SK-N-MC (cell line): Measurements from ENCODE around the gene KCNK3.

Source experiments
- DNase-seq: peaks from one replicate; pipeline ENCODE4 v3.0.0-alpha.2; 2011; ENCODE audit warnings: low read depth, low spot score
- H3K27ac ChIP-seq: fragments of 200-600 bp; sonication (generic); 2 replicates; pipeline ENCODE4 v1.5.1; 2016; ENCODE audit warnings: mixed run types
- H3K36me3 ChIP-seq: fragments of 200-600 bp; sonication (generic); 2 replicates; pipeline ENCODE4 v1.6.1; 2017; ENCODE audit warnings: antibody characterized with exemption, low read length, mixed read lengths; ENCODE audit not compliant: insufficient read depth
- H3K4me3 ChIP-seq: fragments of 200-600 bp; sonication (generic); 2 replicates; pipeline ENCODE4 v1.5.1; 2016
- H3K9ac ChIP-seq: fragments of 200-600 bp; sonication (generic); 2 replicates; pipeline ENCODE4 v1.8.0; 2017; ENCODE audit warnings: mixed run types, mixed read lengths; ENCODE audit not compliant: insufficient read length
- H3K9me3 ChIP-seq: fragments of 200-600 bp; sonication (generic); 2 replicates; pipeline ENCODE4 v1.6.1; 2017; ENCODE audit warnings: low read depth, mild to moderate bottlenecking, antibody characterized with exemption, low read length, moderate library complexity, mixed read lengths
- EZH2 ChIP-seq: fragments of 200-600 bp; sonication (generic); IDR thresholded peaks from one replicate; pipeline ENCODE4 v1.6.1; 2017; ENCODE audit warnings: antibody characterized with exemption
- FOXP2 ChIP-seq: optimal IDR thresholded peaks from 2 replicates; pipeline ENCODE3; 2011; ENCODE audit warnings: mild to moderate bottlenecking, moderate library complexity; ENCODE audit not compliant: insufficient read depth; ENCODE audit errors: extremely low read length, control extremely low read depth
- POLR2AphosphoS5 ChIP-seq: IDR thresholded peaks from 2 replicates; pipeline ENCODE4 v1.6.1; 2012; ENCODE audit warnings: mild to moderate bottlenecking, low read depth, low read length, borderline replicate concordance

Gene KCNK3

GRCh38 chr2:26712486-26713465 lies 20.3 kb downstream of the KCNK3 start:
- H3K27ac ChIP-seq: no peak overlapping the region
- no peak overlapping the region for H3K4me3 ChIP-seq
- DNase-seq: no peak
- H3K9me3 ChIP-seq: no peaks in the 10 kb centered on the region
- TF ChIP-seq FOXP2 (no peak), POLR2AphosphoS5 (no peak), EZH2 (no peak)
- H3K36me3 ChIP-seq: no peaks in the 10 kb centered on the region
- no peak overlapping the region for H3K9ac ChIP-seq

DNA sequence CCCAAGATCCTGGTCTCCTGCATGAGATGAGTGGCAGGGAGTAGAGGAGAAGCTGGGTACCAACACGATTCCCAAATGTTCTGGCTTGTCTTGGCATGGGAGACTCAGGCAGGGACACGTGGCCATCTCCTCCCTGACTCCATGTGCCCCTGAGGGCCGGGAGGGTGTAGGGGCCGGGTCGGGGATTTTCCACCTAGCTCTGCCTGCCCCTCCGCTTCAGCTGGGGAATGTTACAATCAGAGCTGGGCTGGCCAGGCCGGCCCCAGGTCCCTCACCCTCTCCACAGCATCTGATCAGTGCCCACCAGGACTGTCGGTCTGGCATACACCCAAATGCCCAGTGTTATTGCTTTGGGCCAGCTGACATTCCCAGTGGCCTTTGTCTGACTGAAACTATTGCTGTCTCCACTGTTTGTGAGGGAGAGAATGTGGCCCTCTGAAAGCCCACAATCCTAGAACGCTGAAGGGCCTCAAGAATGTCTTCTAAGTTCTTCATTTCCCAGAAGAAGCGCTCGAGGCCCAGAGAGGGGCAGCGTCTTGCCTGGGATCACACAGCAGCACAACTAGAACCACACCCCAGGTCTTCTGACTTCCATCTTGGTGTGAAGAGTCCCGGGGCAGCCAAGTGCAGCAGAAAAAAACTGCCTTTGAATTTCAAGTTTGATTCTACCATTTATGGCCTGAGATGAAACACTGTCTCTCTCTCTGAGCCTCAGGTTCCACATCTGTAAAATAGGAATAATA lies 23.2 kb downstream of the KCNK3 start:
- Histone ChIP-seq H3K36me3 (no peaks in the 10 kb centered on the region), H3K4me3 (no peak overlapping the region), H3K27ac (no peak overlapping the region), H3K9ac (no peak overlapping the region), H3K9me3 (no peaks in the 10 kb centered on the region)
- DNase-seq: no peak
- no peak for TF ChIP-seq POLR2AphosphoS5
- no peak for TF ChIP-seq EZH2
- TF ChIP-seq FOXP2: no peak

DNA sequence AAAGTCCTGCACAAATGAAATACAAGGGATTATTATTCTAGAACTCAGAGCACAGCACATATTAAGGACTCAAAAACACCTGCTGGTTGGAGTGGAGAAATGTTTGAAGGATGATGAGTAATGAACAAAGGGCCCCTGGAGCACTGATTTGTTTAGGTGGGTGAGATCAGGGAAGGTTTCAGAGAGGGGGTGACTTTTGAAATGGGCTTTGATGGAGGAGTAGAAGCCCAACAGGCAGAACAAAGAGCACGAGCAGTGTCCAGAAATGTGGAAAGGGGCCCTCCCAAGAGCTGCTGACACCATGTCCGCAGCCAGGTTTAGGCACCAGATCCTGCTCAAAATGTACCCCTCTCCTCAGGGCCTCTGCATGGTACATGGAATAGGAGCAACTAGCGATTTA lies 23.8 kb downstream of the KCNK3 start:
- Histone ChIP-seq H3K36me3 (no peaks in the 10 kb centered on the region), H3K9me3 (no peaks in the 10 kb centered on the region), H3K9ac (no peak overlapping the region), H3K4me3 (no peak overlapping the region), H3K27ac (no peak overlapping the region)
- TF ChIP-seq FOXP2 (no peak), POLR2AphosphoS5 (no peak), EZH2 (no peak)
- DNase-seq: no peak

GRCh38 chr2:26716769-26717168 lies 24.2 kb downstream of the KCNK3 start:
- TF ChIP-seq FOXP2 (no peak), POLR2AphosphoS5 (no peak), EZH2 (no peak)

DNA sequence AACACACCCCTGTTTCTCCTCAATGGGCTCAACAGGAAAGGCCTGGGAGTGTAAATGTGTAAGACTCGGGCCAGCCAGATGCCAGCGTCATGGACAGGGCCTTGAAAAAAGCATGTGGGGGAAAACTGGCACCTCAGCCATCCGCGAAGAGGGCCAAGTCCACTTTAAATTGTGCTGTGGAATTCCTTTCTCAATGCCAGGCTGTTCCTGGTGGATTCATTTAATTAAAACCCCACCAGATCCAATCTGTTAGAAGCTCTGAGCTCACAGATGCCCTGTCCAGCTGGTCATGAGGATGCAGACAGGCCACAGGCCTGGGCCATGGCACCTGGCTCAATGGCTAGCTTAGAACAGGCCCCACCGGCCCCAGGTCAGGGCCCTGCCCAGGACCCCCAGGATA lies 24.8 kb downstream of the KCNK3 start:
- TF ChIP-seq EZH2: no peak
- no peak for TF ChIP-seq FOXP2
- no peak for TF ChIP-seq POLR2AphosphoS5
- Histone ChIP-seq H3K9me3 (no peaks in the 10 kb centered on the region), H3K36me3 (no peaks in the 10 kb centered on the region), H3K27ac (no peak overlapping the region), H3K9ac (no peak overlapping the region), H3K4me3 (no peak overlapping the region)
- no peak for DNase-seq

More at GRCh38 chr2:26716769-26717168, 24.2 kb downstream of the KCNK3 start:
- Histone ChIP-seq H3K36me3 (no peaks in the 10 kb centered on the region), H3K4me3 (no peak overlapping the region), H3K9me3 (no peaks in the 10 kb centered on the region), H3K9ac (no peak overlapping the region), H3K27ac (no peak overlapping the region)
- no peak for DNase-seq

GRCh38 chr2:26718949-26719686 lies 26.6 kb downstream of the KCNK3 start:
- Histone ChIP-seq H3K9me3 (no peaks in the 10 kb centered on the region), H3K4me3 (no peak overlapping the region), H3K36me3 (no peaks in the 10 kb centered on the region), H3K9ac (no peak overlapping the region), H3K27ac (no peak overlapping the region)
- DNase-seq: no peak
- TF ChIP-seq EZH2 (no peak), FOXP2 (no peak), POLR2AphosphoS5 (no peak)

GRCh38 chr2:26720322-26721114 lies 28.0 kb downstream of the KCNK3 start:
- Histone ChIP-seq H3K4me3 (no peak overlapping the region), H3K9ac (no peak overlapping the region), H3K36me3 (no peaks in the 10 kb centered on the region), H3K9me3 (no peaks in the 10 kb centered on the region), H3K27ac (no peak overlapping the region)
- no peak for TF ChIP-seq POLR2AphosphoS5
- TF ChIP-seq FOXP2: no peak
- no peak for TF ChIP-seq EZH2
- no peak for DNase-seq
